Epithelial cell of esophagus (primary cell): ENCODE data around the gene STPG3.
A peak's percentile ranks its signal among the peaks of the same experiment; 100 is the strongest.

ENCODE experiments used
- DNase-seq: peaks from one replicate; pipeline ENCODE4 v3.0.0; 2010; ENCODE audit warnings: low read depth
- H3K4me3 ChIP-seq: 2 replicates; pipeline ENCODE4 v1.5.1; 2011; ENCODE audit warnings: mild to moderate bottlenecking, low read length, control low read depth
- TF ChIP-seq, protein P1 (sequence below): IDR thresholded peaks from 2 replicates; pipeline ENCODE4 v1.5.1; 2011; ENCODE audit warnings: low read depth, mild to moderate bottlenecking, low read length, control low read depth, inconsistent platforms; ENCODE audit not compliant: insufficient read depth; ENCODE audit errors: missing control alignments

The STPG3 gene

GRCh38 chr9:137298401-137299202 is 47.5 kb downstream of the STPG3 start:
- TF ChIP-seq, protein P1, sequence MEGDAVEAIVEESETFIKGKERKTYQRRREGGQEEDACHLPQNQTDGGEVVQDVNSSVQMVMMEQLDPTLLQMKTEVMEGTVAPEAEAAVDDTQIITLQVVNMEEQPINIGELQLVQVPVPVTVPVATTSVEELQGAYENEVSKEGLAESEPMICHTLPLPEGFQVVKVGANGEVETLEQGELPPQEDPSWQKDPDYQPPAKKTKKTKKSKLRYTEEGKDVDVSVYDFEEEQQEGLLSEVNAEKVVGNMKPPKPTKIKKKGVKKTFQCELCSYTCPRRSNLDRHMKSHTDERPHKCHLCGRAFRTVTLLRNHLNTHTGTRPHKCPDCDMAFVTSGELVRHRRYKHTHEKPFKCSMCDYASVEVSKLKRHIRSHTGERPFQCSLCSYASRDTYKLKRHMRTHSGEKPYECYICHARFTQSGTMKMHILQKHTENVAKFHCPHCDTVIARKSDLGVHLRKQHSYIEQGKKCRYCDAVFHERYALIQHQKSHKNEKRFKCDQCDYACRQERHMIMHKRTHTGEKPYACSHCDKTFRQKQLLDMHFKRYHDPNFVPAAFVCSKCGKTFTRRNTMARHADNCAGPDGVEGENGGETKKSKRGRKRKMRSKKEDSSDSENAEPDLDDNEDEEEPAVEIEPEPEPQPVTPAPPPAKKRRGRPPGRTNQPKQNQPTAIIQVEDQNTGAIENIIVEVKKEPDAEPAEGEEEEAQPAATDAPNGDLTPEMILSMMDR: no peak
- DNase-seq: peak; percentile 50
- no peak overlapping the region for H3K4me3 ChIP-seq

DNA sequence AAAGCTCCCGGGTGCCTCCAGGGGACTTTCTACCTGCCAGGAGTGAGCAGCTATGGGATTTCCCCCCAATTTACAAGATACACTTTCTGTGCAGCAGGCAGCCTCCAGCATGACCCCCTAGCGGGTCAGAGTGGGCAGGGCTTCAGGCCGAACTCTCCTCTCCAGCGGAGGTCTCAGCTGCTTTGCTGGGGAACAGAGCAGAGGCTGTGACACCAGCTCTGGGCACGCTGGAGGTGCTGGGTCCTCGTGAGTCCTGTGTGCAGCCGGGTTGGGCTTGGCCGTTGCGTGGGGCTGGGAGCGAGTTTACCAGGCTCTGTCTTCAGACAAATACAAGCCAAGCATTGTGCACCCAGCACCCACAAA is 48.1 kb downstream of the STPG3 start:
- DNase-seq: peak; percentile 19
- TF ChIP-seq, protein P1: no peak
- no peak overlapping the region for H3K4me3 ChIP-seq

DNA sequence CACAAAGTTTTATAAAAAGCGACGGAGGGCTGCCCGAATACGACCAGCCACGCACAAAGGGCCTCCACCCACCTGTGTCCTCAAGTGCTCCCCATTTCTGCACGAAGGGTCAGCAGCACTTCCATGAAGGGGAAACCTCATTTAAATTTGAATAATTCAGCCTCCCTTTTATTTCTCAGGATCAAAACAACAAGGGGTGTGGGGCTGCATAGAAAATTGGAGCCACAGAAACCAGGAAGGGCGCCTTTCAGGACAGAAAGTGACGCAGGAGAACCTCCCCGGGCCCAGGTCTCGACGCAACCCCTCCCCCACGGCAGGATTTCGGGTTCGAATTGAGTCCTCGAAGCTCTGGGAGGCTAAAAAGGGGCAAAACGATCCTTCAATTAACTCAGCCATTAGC is 48.9 kb downstream of the STPG3 start:
- TF ChIP-seq, protein P1: no peak
- H3K4me3 ChIP-seq: peak overlapping the region; percentile 66
- DNase-seq: no peak

- TF ChIP-seq, protein P1: no peak
- DNase-seq: no peak
- H3K4me3 ChIP-seq: peak overlapping the region; percentile 66
Observed at GRCh38 chr9:137300567-137301080, 49.5 kb downstream of the STPG3 start.

GRCh38 chr9:137301081-137301947 is 50.2 kb downstream of the STPG3 start:
- peak overlapping the region; percentile 66 for H3K4me3 ChIP-seq
- DNase-seq: peak; percentile 62
- TF ChIP-seq, protein P1: no peak

GRCh38 chr9:137302118-137302448 is 51.0 kb downstream of the STPG3 start, which contains the start of gene NRARP:
Gene NRARP (minus strand): TSS chr9:137302271. CDS start chr9:137301928, 343 bp downstream.
- DNase-seq: peak; percentile 89
- peak within 1 kb of the TSS; percentile 66 for H3K4me3 ChIP-seq
- TF ChIP-seq, protein P1: no peak
